ENCODE data around the gene GTF2F2.

Gene GTF2F2

DNA sequence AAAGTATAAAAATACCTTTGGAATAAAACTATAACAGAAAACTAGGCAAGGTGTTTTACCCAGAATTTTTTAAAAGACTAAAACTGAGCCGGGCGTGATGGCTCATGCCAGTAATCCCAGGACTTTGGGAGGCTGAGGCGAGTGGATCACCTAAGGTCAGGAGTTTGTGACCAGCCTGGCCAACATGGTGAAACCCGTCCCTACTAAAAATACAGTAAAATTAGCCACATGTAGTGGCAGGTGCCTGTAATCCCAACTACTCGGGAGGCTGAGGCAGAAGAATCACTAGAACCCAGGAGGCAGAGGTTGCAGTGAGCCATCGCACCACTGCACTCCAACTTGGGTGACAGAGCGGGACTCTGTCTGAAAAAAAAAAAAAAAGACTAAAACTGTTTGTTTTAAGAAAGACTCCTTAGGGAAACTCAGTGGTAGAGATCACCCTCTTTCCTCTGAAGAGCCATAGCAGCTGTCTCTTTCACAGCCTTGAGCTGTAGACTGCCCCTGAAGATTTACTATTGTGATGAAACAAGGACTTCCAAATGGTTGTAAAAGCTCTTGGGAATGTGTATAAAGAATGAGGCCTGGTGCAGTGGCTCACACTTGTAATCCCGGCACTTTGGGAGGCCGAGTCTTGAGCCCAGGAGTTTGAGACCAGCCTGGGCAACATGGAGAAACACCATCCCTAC, 95.2 kb downstream of the GTF2F2 start:
- DNase-seq = no peak
- no peaks in the 10 kb centered on the region for H3K27me3 Mint-ChIP-seq
- H3K4me1 Mint-ChIP-seq = peaks cover 22% of the 10 kb centered on the region
- H3K4me3 Mint-ChIP-seq = no peak overlapping the region
- no peak for ATAC-seq
- H3K27ac Mint-ChIP-seq = no peak overlapping the region
- H3K9me3 Mint-ChIP-seq = no peaks in the 10 kb centered on the region

DNA sequence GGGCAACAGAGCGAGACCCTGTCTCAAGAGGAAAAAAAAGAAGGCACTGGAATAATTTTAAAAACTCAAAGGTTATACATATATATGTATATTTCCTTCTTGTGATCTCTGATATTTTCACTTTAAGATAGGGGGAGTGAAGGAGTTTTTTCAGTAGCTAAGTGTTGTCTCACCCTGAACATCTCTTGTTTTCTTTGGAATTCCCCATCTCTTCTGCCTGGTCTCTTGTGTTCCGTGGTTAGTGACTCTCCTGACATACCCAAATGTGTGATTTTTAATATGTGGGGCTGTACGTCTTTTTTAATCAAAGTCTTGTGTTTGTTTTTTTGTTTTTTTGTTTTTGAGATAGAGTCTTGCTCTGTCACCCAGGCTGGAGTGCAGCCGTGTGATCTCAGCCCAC, 95.9 kb downstream of the GTF2F2 start:
- no peak overlapping the region for H3K27ac Mint-ChIP-seq
- ATAC-seq = peak; percentile 68

GRCh38 chr13:45218689-45219088, 98.4 kb downstream of the GTF2F2 start:
- ATAC-seq (no peak), DNase-seq (no peak)
- H3K9me3 Mint-ChIP-seq = no peaks in the 10 kb centered on the region
- no peaks in the 10 kb centered on the region for H3K27me3 Mint-ChIP-seq
- peaks cover 22% of the 10 kb centered on the region for H3K4me1 Mint-ChIP-seq
- peak overlapping the region in 1 of 2 donors; percentile 27 for H3K27ac Mint-ChIP-seq
- no peak overlapping the region for H3K4me3 Mint-ChIP-seq

More for the DNA sequence above, 95.9 kb downstream of the GTF2F2 start:
- H3K4me3 Mint-ChIP-seq = no peak overlapping the region
- no peak for DNase-seq
- peaks cover 22% of the 10 kb centered on the region for H3K4me1 Mint-ChIP-seq
- H3K27me3 Mint-ChIP-seq = no peaks in the 10 kb centered on the region
- no peaks in the 10 kb centered on the region for H3K9me3 Mint-ChIP-seq

GRCh38 chr13:45219123-45219891, 99.0 kb downstream of the GTF2F2 start:
- no peaks in the 10 kb centered on the region for H3K9me3 Mint-ChIP-seq
- no peak overlapping the region for H3K4me3 Mint-ChIP-seq
- H3K4me1 Mint-ChIP-seq = peaks cover 22% of the 10 kb centered on the region
- no peaks in the 10 kb centered on the region for H3K27me3 Mint-ChIP-seq
- ATAC-seq = no peak
- H3K27ac Mint-ChIP-seq = no peak overlapping the region
- no peak for DNase-seq

DNA sequence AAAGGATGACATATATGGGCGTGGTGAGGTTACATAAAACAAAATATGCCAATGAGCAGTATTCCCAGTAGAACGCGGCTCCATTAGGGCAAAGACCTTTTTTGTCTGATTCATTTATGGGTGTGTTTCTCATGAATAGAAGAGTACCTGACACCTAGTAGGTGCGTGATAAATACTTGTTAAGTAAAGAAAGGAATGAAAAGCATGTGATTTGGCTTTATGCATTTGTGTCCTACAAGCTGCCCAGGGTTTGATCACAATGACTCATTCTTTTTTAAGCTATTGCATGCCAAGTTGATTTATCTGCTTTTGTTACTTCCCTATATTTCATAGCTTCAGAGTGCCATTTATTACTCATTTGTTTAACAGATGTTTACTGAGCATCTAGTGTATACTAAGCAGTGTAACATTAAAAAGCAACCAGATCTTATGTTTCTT, 99.6 kb downstream of the GTF2F2 start:
- H3K27me3 Mint-ChIP-seq = no peaks in the 10 kb centered on the region
- H3K27ac Mint-ChIP-seq = no peak overlapping the region
- H3K4me1 Mint-ChIP-seq = peaks cover 22% of the 10 kb centered on the region
- no peaks in the 10 kb centered on the region for H3K9me3 Mint-ChIP-seq
- no peak overlapping the region for H3K4me3 Mint-ChIP-seq
- DNase-seq (no peak), ATAC-seq (no peak)

DNA sequence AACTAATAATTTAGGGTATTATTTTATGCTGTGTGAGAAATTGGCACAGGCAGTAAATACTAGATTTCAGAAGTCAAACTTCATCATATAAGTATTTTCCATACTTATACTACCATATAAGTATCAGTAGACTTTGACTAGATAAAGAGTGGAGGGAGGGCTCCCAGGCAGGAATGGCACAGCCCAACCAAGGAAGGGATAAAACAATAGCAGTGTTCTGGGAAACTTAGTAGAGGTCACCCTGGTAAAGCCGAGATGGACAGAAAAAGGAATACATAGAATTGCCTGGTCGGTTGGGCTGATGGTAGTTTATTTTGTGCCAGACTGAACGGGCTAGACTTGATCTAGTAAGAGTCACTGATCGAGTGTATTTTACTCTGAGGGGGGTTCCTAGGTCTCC, 100.1 kb downstream of the GTF2F2 start:
- Mint-ChIP-seq H3K27me3 (no peaks in the 10 kb centered on the region), H3K9me3 (no peaks in the 10 kb centered on the region), H3K27ac (no peak overlapping the region), H3K4me3 (no peak overlapping the region), H3K4me1 (peaks cover 22% of the 10 kb centered on the region)
- no peak for DNase-seq
- ATAC-seq = no peak

GRCh38 chr13:45222516-45222915, 102.2 kb downstream of the GTF2F2 start:
- ATAC-seq = no peak
- DNase-seq = no peak
- Mint-ChIP-seq H3K9me3 (no peaks in the 10 kb centered on the region), H3K4me3 (no peak overlapping the region), H3K4me1 (peaks cover 14% of the 10 kb centered on the region), H3K27me3 (no peaks in the 10 kb centered on the region), H3K27ac (no peak overlapping the region)

DNA sequence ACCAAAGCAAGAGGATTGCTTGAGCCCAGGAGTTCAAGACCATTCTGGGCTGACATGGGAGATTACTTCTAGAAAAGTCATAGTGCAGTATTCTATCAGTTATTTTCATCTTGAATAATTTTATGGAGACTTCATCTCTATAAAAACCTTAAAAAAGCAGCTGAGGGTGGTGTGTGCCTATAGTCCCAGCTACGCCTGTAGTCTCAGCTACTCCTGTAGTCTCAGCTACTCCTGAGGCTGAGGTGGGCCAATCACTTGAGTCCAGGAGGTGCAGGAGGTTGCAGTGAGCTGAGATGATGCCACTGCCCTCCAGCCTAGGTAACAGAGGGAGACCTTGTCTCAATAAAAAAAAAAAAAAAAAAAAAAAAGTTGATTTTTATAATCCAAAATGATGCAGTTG, 102.6 kb downstream of the GTF2F2 start:
- ATAC-seq (no peak), DNase-seq (no peak)
- Mint-ChIP-seq H3K4me1 (peaks cover 13% of the 10 kb centered on the region), H3K9me3 (no peaks in the 10 kb centered on the region), H3K27me3 (no peaks in the 10 kb centered on the region), H3K4me3 (no peak overlapping the region), H3K27ac (no peak overlapping the region)

DNA sequence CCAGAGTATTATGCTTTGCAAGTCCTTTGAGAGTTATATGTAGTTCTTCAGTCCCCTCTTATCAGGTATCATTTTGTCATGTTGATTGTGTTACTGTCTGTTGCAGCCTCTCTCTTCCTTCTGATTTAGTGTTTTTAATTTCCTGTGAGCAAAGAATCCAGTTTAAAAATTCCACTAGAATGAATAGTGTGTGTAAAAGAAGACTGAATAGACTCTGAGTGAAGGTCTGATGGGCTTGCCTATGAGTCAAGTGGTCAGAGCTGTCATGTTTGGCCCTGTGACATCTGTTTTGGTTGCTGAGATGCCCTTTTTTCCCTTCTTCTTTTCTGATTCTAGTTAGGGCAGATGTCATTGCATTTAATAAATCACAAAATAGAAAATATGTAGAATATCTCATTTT, 103.9 kb downstream of the GTF2F2 start:
- Mint-ChIP-seq H3K4me1 (peaks cover 7% of the 10 kb centered on the region), H3K27ac (no peak overlapping the region), H3K4me3 (no peak overlapping the region), H3K9me3 (no peaks in the 10 kb centered on the region), H3K27me3 (no peaks in the 10 kb centered on the region)
- DNase-seq = no peak
- ATAC-seq = no peak

- Mint-ChIP-seq H3K27me3 (no peaks in the 10 kb centered on the region), H3K9me3 (no peaks in the 10 kb centered on the region), H3K27ac (no peak overlapping the region), H3K4me1 (peaks cover 7% of the 10 kb centered on the region), H3K4me3 (no peak overlapping the region)
- DNase-seq = no peak
- ATAC-seq = no peak
Observed at GRCh38 chr13:45225370-45225769, 105.1 kb downstream of the GTF2F2 start.

- Mint-ChIP-seq H3K4me1 (peaks cover 7% of the 10 kb centered on the region), H3K4me3 (no peak overlapping the region), H3K27me3 (no peaks in the 10 kb centered on the region), H3K27ac (no peak overlapping the region), H3K9me3 (no peaks in the 10 kb centered on the region)
- DNase-seq = no peak
- no peak for ATAC-seq
Observed at GRCh38 chr13:45226024-45226423, 105.7 kb downstream of the GTF2F2 start.

DNA sequence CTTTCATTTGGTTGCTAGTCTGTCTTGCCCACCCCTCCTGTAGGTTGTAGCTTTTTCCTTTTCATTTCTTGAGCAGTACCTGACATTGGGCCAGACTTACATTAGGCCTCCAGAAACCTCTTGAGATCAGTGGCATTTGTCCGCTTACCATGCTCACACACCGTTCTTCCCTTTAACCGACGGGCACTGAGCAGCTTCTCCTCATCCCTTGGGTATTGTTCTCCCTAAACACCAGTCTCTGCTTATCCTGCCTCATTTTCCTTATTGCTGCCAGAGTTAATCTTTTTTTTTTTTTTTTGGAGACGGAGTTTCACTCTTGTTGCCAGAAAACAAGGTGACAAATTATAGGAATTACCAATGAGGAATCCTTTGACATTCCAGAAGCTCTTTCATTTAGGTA, 107.7 kb downstream of the GTF2F2 start:
- DNase-seq (no peak), ATAC-seq (no peak)
- Mint-ChIP-seq H3K9me3 (no peaks in the 10 kb centered on the region), H3K4me3 (no peak overlapping the region), H3K27me3 (no peaks in the 10 kb centered on the region), H3K4me1 (peaks cover 13% of the 10 kb centered on the region), H3K27ac (peak overlapping the region in 1 of 2 donors; percentile 77)

- Mint-ChIP-seq H3K27ac (no peak overlapping the region), H3K27me3 (no peaks in the 10 kb centered on the region), H3K4me1 (peaks cover 13% of the 10 kb centered on the region), H3K9me3 (no peaks in the 10 kb centered on the region), H3K4me3 (no peak overlapping the region)
- ATAC-seq (no peak), DNase-seq (no peak)
Observed at GRCh38 chr13:45229172-45229571, 108.9 kb downstream of the GTF2F2 start.

GRCh38 chr13:45231305-45231704, 111.0 kb downstream of the GTF2F2 start:
- DNase-seq = no peak
- H3K27ac Mint-ChIP-seq = no peak overlapping the region

DNA sequence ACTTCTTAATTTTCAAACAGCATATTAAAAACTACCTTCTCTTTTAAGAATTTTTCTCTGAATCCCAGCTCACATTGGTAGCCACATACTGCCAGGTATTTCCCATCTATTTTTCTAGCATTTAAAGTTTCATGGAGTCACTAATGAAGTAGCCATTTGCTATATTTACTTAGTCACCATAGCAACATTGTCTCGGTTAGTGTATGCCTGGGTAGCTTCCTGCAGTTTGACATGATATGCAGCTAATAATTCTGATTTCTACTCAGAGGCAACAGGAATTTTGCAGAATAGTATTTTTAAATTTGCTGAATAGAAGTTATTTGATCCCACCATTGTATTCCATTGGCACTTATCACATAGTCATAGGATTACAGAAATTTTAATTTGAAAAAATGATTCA, 111.4 kb downstream of the GTF2F2 start:
- DNase-seq (no peak), ATAC-seq (no peak)
- no peaks in the 10 kb centered on the region for H3K27me3 Mint-ChIP-seq
- H3K27ac Mint-ChIP-seq = no peak overlapping the region
- H3K4me3 Mint-ChIP-seq = no peak overlapping the region
- peaks cover 6% of the 10 kb centered on the region for H3K4me1 Mint-ChIP-seq
- no peaks in the 10 kb centered on the region for H3K9me3 Mint-ChIP-seq

More at GRCh38 chr13:45231305-45231704, 111.0 kb downstream of the GTF2F2 start:
- peaks cover 6% of the 10 kb centered on the region for H3K4me1 Mint-ChIP-seq
- no peaks in the 10 kb centered on the region for H3K9me3 Mint-ChIP-seq
- H3K27me3 Mint-ChIP-seq = no peaks in the 10 kb centered on the region
- H3K4me3 Mint-ChIP-seq = no peak overlapping the region
- no peak for ATAC-seq

DNA sequence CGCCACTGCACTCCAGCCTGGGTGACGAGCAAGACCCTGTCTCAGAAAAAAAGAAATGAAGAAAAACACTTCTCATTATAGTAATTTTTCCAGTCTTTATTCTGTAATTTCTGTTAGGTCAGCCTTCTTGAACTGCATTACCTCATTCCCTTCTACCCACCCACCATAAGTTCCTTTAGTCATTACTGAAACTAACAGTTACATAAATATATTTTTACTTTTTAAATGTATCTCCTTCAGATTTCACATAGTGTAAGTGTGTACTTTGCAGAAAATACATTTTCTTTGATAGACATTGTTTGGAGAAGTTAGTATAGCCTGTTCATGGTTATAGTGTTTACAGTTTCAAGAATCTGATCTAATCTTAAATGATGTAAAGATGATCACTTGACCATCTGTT, 112.3 kb downstream of the GTF2F2 start:
- no peak for ATAC-seq
- no peak for DNase-seq
- Mint-ChIP-seq H3K4me3 (no peak overlapping the region), H3K27me3 (no peaks in the 10 kb centered on the region), H3K9me3 (no peaks in the 10 kb centered on the region), H3K27ac (peak overlapping the region in 1 of 2 donors; percentile 42), H3K4me1 (peaks cover 6% of the 10 kb centered on the region)
